K562 (cell line): ENCODE results near the gene UNC45A. TPM values are rescaled to one million over a fixed set of nuclear protein-coding genes. Genes with fewer than 3 reads are reported as not detected.

Experiments
- ATAC-seq: fragments of 200-7000 bp; cut with Tn5 transposase; 3 replicates; pipeline ENCODE4 v1.9.1; 2020; ENCODE audit warnings: moderate library complexity
- BruUV-seq: library from RNA; stranded (reverse); fragments of 400-500 nt; replicated peaks from 2 replicates; lab custom pipeline; 2021; lab: Mats Ljungman, UMichigan
- CTCF ChIA-PET: fragments of 300-600 bp; formaldehyde crosslinking; extraction: SDS; loops from one replicate; lab custom pipeline; 2021; ENCODE audit warnings: low intra/inter-chr PET ratio; lab: Yijun Ruan, JAX
- POLR2A ChIA-PET: fragments of 300-600, 350-650 bp; sonication (Branson Sonifier 250); formaldehyde crosslinking; extraction: SDS; loops from one replicate; lab custom pipeline; 2021; ENCODE audit warnings: antibody characterized with exemption, inconsistent platforms; lab: Yijun Ruan, JAX
- DNase-seq, 4 experiments: peaks; one replicate each; pipeline versions ENCODE4 v3.0.0 to v3.0.0-alpha.2; 2011 to 2018; ENCODE audit warnings: low spot score in 3 of 4, mixed read lengths in 3 of 4; ENCODE audit errors: extremely low read depth in 1 of 4
- FAIRE-seq: peaks from 2 replicates; lab custom pipeline; 2011; peaks lifted over from hg19 to GRCh38; lab: Jason Lieb, UNC
- H2AFZ ChIP-seq: 2 replicates; pipeline ENCODE4 v1.6.0; 2011; ENCODE audit warnings: low read depth, low read length, control low read depth, inconsistent platforms
- H3K27ac ChIP-seq: fragments of 200-600 bp; 3 replicates; pipeline ENCODE4 v1.8.0; 2011; ENCODE audit warnings: low read depth, mild to moderate bottlenecking, control low read depth, inconsistent platforms, low read length, moderate library complexity, mixed read lengths; ENCODE audit errors: extremely low read depth
- H3K27me3 ChIP-seq, 2 experiments: fragments of 300-600 bp in 1 of 2; 2 replicates in 1 of 2; 3 replicates in 1 of 2; pipeline versions ENCODE4 v1.6.0 to v1.8.0; 2011; ENCODE audit warnings: inconsistent platforms in 2 of 2, low read length in 2 of 2, mild to moderate bottlenecking in 1 of 2, mixed read lengths in 1 of 2, moderate library complexity in 1 of 2; ENCODE audit not compliant: control insufficient read depth in 2 of 2, insufficient read depth in 2 of 2
- H3K36me3 ChIP-seq: fragments of 300-600 bp; 3 replicates; pipeline ENCODE4 v1.8.0; 2011; ENCODE audit warnings: mild to moderate bottlenecking, low read length, inconsistent platforms; ENCODE audit not compliant: control insufficient read depth, insufficient read depth
- H3K4me1 ChIP-seq, 2 experiments: fragments of 200-600 bp in 1 of 2; replicated peaks in 1 of 2; 2 replicates in 1 of 2; 3 replicates in 1 of 2; pipeline versions ENCODE4 v1.5.1 to v1.8.0; 2011; ENCODE audit warnings: inconsistent platforms in 2 of 2, low read length in 2 of 2, mild to moderate bottlenecking in 1 of 2, mixed read lengths in 1 of 2, moderate library complexity in 1 of 2; ENCODE audit not compliant: control insufficient read depth in 2 of 2, insufficient read depth in 2 of 2
- H3K4me2 ChIP-seq: 2 replicates; pipeline ENCODE4 v1.6.1; 2011; ENCODE audit warnings: low read length, control low read depth, inconsistent platforms, mixed read lengths; ENCODE audit not compliant: insufficient read depth
- H3K4me3 ChIP-seq: fragments of 200-600 bp; sonication (generic), shearing (Covaris generic); 2 replicates; pipeline ENCODE4 v1.5.1; 2016; ENCODE audit warnings: control low read depth, inconsistent platforms
- H3K79me2 ChIP-seq: fragments of 200-600 bp; 3 replicates; pipeline ENCODE4 v1.8.0; 2011; ENCODE audit warnings: low read length, inconsistent platforms; ENCODE audit not compliant: control insufficient read depth, insufficient read depth
- H3K9ac ChIP-seq, 2 experiments: 2 replicates each; pipeline versions ENCODE4 v1.6.0 to v1.6.1; 2011; ENCODE audit warnings: low read depth in 2 of 2, low read length in 2 of 2, control low read depth in 1 of 2, inconsistent platforms in 1 of 2, mild to moderate bottlenecking in 1 of 2, mixed read lengths in 1 of 2; ENCODE audit not compliant: insufficient read depth in 1 of 2
- H3K9me1 ChIP-seq: one replicate; pipeline ENCODE4 v1.6.0; 2011; ENCODE audit warnings: inconsistent platforms, mild to moderate bottlenecking, low read length, moderate library complexity; ENCODE audit not compliant: control insufficient read depth, insufficient read depth
- H3K9me3 ChIP-seq: replicated peaks from 2 replicates; pipeline ENCODE4 v1.5.1; 2011; ENCODE audit warnings: low read depth, low read length, inconsistent platforms; ENCODE audit not compliant: control insufficient read depth, insufficient read depth
- H4K20me1 ChIP-seq: replicated peaks from 2 replicates; pipeline ENCODE4 v1.6.1; 2011; ENCODE audit warnings: low read length, inconsistent platforms, mixed read lengths; ENCODE audit not compliant: control insufficient read depth, insufficient read depth
- HNRNPLL ChIP-seq: fragments of 200-400 bp; formaldehyde crosslinking; IDR thresholded peaks from 2 replicates; pipeline ENCODE4 v1.6.1; 2017; ENCODE audit warnings: low read length, low read depth, mild to moderate bottlenecking; ENCODE audit not compliant: poor library complexity, severe bottlenecking
- RBFOX2 ChIP-seq: fragments of 200-400 bp; formaldehyde crosslinking; IDR thresholded peaks from 2 replicates; pipeline ENCODE4 v1.6.1; 2017; ENCODE audit warnings: low read depth, mild to moderate bottlenecking, low read length, moderate library complexity
- ZBTB8A ChIP-seq: fragments of 450-650 bp; IDR thresholded peaks from 2 replicates; pipeline ENCODE4 v1.6.1; 2018; ENCODE audit warnings: mild to moderate bottlenecking, moderate library complexity; ENCODE audit not compliant: partially characterized antibody
- ZNF146 ChIP-seq: IDR thresholded peaks from one replicate; pipeline ENCODE4 v1.6.1; 2018; ENCODE audit warnings: missing compliant biosample characterization; ENCODE audit not compliant: unreplicated experiment
- ZNF212 ChIP-seq: fragments of 450-650 bp; formaldehyde crosslinking; IDR thresholded peaks from 2 replicates; pipeline ENCODE4 v1.4.0; 2020; ENCODE audit warnings: mild to moderate bottlenecking
- ZNF644 ChIP-seq: fragments of 200-800 bp; sonication (Bioruptor generic); IDR thresholded peaks from 2 replicates; pipeline ENCODE4 v1.6.1; 2016; ENCODE audit warnings: low read depth, missing genetic modification characterization, missing compliant biosample characterization
- WGBS: fragments of 100-300 bp; shearing (Covaris generic); methylation state at CpG from one replicate; pipeline ENCODE4 v1.1.6; 2016; ENCODE audit warnings: low coverage, mixed read lengths; ENCODE audit not compliant: insufficient coverage; ENCODE audit errors: missing lambda C conversion rate; 5-methylcytosine and 5-hydroxymethylcytosine counted together
- in situ Hi-C: fragments of 300-500 bp; cut with MboI; formaldehyde crosslinking; loops from 4 replicates; pipeline ENCODE4 v1.15.0; 2018; ENCODE audit warnings: inconsistent platforms, mixed read lengths
- intact Hi-C: fragments of 100-400 bp; cut with micrococcal nuclease; formaldehyde crosslinking; loops from 2 replicates; pipeline ENCODE4 v1.14.2; 2022
- polyA plus RNA-seq, 8 experiments: library from polyadenylated mRNA; depleted of rRNA in 4 of 8; stranded (reverse) in 5 of 8; unstranded in 3 of 8; fragments of >200 nt; fragmentation: Nextera tagmentation in 2 of 8; fragmentation: Illumina TruSeq in 1 of 8; extraction: Ambion mirVana in 2 of 8; extraction: Trizol in 1 of 8; gene quantifications; 2 replicates each; pipeline versions ENCODE4 v1.2.1 to v1.2.3, GENCODE V29; 2011 to 2014; ENCODE audit warnings: inconsistent platforms in 1 of 8, missing spikeins in 1 of 8
- total RNA-seq, 7 experiments: library from RNA; depleted of rRNA in 6 of 7; stranded (reverse); fragments of >200 nt in 6 of 7; fragmentation: Illumina TruSeq in 2 of 7; extraction: Trizol in 2 of 7; gene quantifications; 2 replicates each; pipeline versions ENCODE4 v1.2.1 to v1.2.3, GENCODE V29; 2011 to 2021; ENCODE audit warnings: low replicate concordance in 1 of 7
- TF ChIP-seq, protein P1 (sequence below): fragments of 250-450 bp; sonication (Bioruptor Pico); IDR thresholded peaks from 2 replicates; pipeline ENCODE4 v1.8.0; 2022; ENCODE audit warnings: inconsistent platforms, mild to moderate bottlenecking, moderate library complexity, borderline replicate concordance
- TF ChIP-seq, protein P2 (sequence below): fragments of 450-650 bp; IDR thresholded peaks from 2 replicates; pipeline ENCODE4 v1.7.0; 2016; ENCODE audit warnings: borderline replicate concordance
- TF ChIP-seq, protein P3 (sequence below): IDR thresholded peaks from 2 replicates; pipeline ENCODE4 v1.6.1; 2011; ENCODE audit warnings: borderline replicate concordance, low read depth, mild to moderate bottlenecking, moderate library complexity, low read length; ENCODE audit not compliant: insufficient read depth, poor library complexity, severe bottlenecking

Gene UNC45A
- total and polyA plus RNA-seq, 9 of the 15 experiments (the other 6 are each of a cell fraction or from before 2014, with no cell fraction given): 22.4 to 79.3 (median 43.7) TPM

DNA sequence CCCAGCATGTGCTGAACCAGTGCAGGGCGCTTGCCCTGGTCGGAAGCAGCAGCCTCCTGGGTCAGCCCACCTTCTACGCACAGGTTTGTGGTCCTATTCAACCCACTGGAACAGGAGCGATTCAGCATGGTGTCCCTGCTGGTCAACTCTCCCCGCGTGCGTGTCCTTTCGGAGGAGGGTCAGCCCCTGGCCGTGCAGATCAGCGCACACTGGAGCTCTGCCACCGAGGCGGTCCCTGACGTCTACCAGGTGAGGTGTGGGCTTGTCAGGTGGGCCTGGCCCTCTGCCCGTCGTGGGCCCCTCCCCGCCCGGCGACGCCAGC is 23.8 kb upstream of the UNC45A start:
- Histone ChIP-seq H3K27me3 (no peaks in the 10 kb centered on the region), H3K9me1 (no peaks in the 10 kb centered on the region), H3K27ac (no peak overlapping the region), H3K4me3 (no peak overlapping the region), H3K9ac (peak overlapping the region in 1 of 2 experiments; percentile 67; a peak in 2 of 4 replicates), H3K36me3 (peaks cover 96% of the 10 kb centered on the region), H3K4me2 (no peak overlapping the region), H4K20me1 (no peaks in the 10 kb centered on the region), H3K79me2 (peaks cover 9% of the 10 kb centered on the region; the same call in 2 of the 3 replicates), H3K9me3 (no peaks in the 10 kb centered on the region), H2AFZ (no peak overlapping the region), H3K4me1 (peaks cover 13 to 51% of the 10 kb centered on the region in 2 experiments)
- intact Hi-C loops: no loop called here
- ATAC-seq (no peak), DNase-seq (no peak), FAIRE-seq (no peak)
- POLR2A ChIA-PET: interaction anchor here (1.4 to 2.3 kb wide), 3 partner anchors 8 to 12 kb away, joined by 3 to 17 read pairs (median 5); partner anchors contain the start of gene MAN2A2
- no TSS peak for BruUV-seq
- WGBS: 91% methylated on average over 18 of the region's 19 CpGs
- CTCF ChIA-PET: no interaction called here
- in situ Hi-C loops: no loop called here
- TF ChIP-seq HNRNPLL (no peak), ZNF146 (no peak), RBFOX2 (peak; percentile 56), ZNF644 (no peak), ZBTB8A (no peak), ZNF212 (CRISPR knock-in tag) (no peak)
- TF ChIP-seq, protein P1, sequence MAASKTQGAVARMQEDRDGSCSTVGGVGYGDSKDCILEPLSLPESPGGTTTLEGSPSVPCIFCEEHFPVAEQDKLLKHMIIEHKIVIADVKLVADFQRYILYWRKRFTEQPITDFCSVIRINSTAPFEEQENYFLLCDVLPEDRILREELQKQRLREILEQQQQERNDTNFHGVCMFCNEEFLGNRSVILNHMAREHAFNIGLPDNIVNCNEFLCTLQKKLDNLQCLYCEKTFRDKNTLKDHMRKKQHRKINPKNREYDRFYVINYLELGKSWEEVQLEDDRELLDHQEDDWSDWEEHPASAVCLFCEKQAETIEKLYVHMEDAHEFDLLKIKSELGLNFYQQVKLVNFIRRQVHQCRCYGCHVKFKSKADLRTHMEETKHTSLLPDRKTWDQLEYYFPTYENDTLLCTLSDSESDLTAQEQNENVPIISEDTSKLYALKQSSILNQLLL (CRISPR knock-in tag): no peak
- TF ChIP-seq, protein P2, sequence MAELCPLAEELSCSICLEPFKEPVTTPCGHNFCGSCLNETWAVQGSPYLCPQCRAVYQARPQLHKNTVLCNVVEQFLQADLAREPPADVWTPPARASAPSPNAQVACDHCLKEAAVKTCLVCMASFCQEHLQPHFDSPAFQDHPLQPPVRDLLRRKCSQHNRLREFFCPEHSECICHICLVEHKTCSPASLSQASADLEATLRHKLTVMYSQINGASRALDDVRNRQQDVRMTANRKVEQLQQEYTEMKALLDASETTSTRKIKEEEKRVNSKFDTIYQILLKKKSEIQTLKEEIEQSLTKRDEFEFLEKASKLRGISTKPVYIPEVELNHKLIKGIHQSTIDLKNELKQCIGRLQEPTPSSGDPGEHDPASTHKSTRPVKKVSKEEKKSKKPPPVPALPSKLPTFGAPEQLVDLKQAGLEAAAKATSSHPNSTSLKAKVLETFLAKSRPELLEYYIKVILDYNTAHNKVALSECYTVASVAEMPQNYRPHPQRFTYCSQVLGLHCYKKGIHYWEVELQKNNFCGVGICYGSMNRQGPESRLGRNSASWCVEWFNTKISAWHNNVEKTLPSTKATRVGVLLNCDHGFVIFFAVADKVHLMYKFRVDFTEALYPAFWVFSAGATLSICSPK: no peak
- TF ChIP-seq, protein P3, sequence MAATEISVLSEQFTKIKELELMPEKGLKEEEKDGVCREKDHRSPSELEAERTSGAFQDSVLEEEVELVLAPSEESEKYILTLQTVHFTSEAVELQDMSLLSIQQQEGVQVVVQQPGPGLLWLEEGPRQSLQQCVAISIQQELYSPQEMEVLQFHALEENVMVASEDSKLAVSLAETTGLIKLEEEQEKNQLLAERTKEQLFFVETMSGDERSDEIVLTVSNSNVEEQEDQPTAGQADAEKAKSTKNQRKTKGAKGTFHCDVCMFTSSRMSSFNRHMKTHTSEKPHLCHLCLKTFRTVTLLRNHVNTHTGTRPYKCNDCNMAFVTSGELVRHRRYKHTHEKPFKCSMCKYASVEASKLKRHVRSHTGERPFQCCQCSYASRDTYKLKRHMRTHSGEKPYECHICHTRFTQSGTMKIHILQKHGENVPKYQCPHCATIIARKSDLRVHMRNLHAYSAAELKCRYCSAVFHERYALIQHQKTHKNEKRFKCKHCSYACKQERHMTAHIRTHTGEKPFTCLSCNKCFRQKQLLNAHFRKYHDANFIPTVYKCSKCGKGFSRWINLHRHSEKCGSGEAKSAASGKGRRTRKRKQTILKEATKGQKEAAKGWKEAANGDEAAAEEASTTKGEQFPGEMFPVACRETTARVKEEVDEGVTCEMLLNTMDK: no peak
